H9 (cell line): ENCODE measurements around the gene OTULIN. TPM values are rescaled to one million over a fixed set of nuclear protein-coding genes. Genes with fewer than 3 reads are reported as not detected.

Experiments
- DNase-seq: peaks from one replicate; pipeline ENCODE4 v3.0.0-alpha.2; 2017
- H2AFZ ChIP-seq: one replicate; pipeline ENCODE4 v1.6.1; 2013; ENCODE audit warnings: mild to moderate bottlenecking, low read length, control low read depth, moderate library complexity
- H2AK5ac ChIP-seq: 2 replicates; pipeline ENCODE4 v1.6.1; 2013; ENCODE audit warnings: low read length, control low read depth, mixed read lengths; ENCODE audit not compliant: insufficient read length
- H2BK120ac ChIP-seq: one replicate; pipeline ENCODE4 v1.6.1; 2013; ENCODE audit warnings: low read depth, mild to moderate bottlenecking, low read length, control low read depth, inconsistent platforms; ENCODE audit not compliant: poor library complexity, severe bottlenecking
- H2BK12ac ChIP-seq: 2 replicates; pipeline ENCODE4 v1.6.1; 2013; ENCODE audit warnings: low read length, control low read depth, mixed read lengths, low read depth; ENCODE audit not compliant: insufficient read length
- H2BK15ac ChIP-seq: 2 replicates; pipeline ENCODE4 v1.6.1; 2013; ENCODE audit warnings: low read depth, low read length, control low read depth
- H2BK20ac ChIP-seq: one replicate; pipeline ENCODE4 v1.6.1; 2013; ENCODE audit warnings: low read depth, mild to moderate bottlenecking, low read length, control low read depth, inconsistent platforms; ENCODE audit not compliant: poor library complexity, severe bottlenecking
- H2BK5ac ChIP-seq: 2 replicates; pipeline ENCODE4 v1.6.1; 2013; ENCODE audit warnings: low read length, control low read depth, mixed read lengths; ENCODE audit not compliant: insufficient read length
- H3K14ac ChIP-seq: 2 replicates; pipeline ENCODE4 v1.6.1; 2013; ENCODE audit warnings: low read length, control low read depth; ENCODE audit not compliant: insufficient read depth
- H3K18ac ChIP-seq: 2 replicates; pipeline ENCODE4 v1.6.1; 2013; ENCODE audit warnings: low read depth, mild to moderate bottlenecking, mixed read lengths, low read length, control low read depth; ENCODE audit not compliant: insufficient read length
- H3K23ac ChIP-seq: 2 replicates; pipeline ENCODE4 v1.6.1; 2013; ENCODE audit warnings: low read length, control low read depth, mixed read lengths, low read depth; ENCODE audit not compliant: insufficient read length
- H3K23me2 ChIP-seq: 2 replicates; pipeline ENCODE4 v1.6.1; 2013; ENCODE audit warnings: low read depth, mild to moderate bottlenecking, mixed read lengths, low read length, control low read depth; ENCODE audit not compliant: insufficient read length, poor library complexity, severe bottlenecking
- H3K27ac ChIP-seq: 2 replicates; pipeline ENCODE4 v1.5.1; 2013; ENCODE audit warnings: low read length, control low read depth, mixed read lengths, low read depth; ENCODE audit not compliant: insufficient read length
- H3K27me3 ChIP-seq: 2 replicates; pipeline ENCODE4 v1.6.1; 2013; ENCODE audit warnings: low read length, control low read depth, inconsistent platforms; ENCODE audit not compliant: insufficient read depth
- H3K4ac ChIP-seq: 2 replicates; pipeline ENCODE4 v1.6.1; 2013; ENCODE audit warnings: low read depth, mild to moderate bottlenecking, control low read depth, inconsistent platforms, low read length, moderate library complexity
- H3K4me1 ChIP-seq: 2 replicates; pipeline ENCODE4 v1.6.1; 2013; ENCODE audit warnings: low read length, control low read depth, inconsistent platforms; ENCODE audit not compliant: insufficient read depth
- H3K4me2 ChIP-seq: 2 replicates; pipeline ENCODE4 v1.6.1; 2013; ENCODE audit warnings: low read length, control low read depth, mixed read lengths; ENCODE audit not compliant: insufficient read length, insufficient read depth
- H3K56ac ChIP-seq: 2 replicates; pipeline ENCODE4 v1.6.1; 2013; ENCODE audit warnings: low read depth, mild to moderate bottlenecking, mixed read lengths, low read length, control low read depth; ENCODE audit not compliant: insufficient read length
- H3K79me1 ChIP-seq: 2 replicates; pipeline ENCODE4 v1.6.1; 2013; ENCODE audit warnings: low read depth, mild to moderate bottlenecking, moderate library complexity, low read length, control low read depth, inconsistent platforms; ENCODE audit not compliant: insufficient read depth, poor library complexity, severe bottlenecking
- H3K79me2 ChIP-seq: 2 replicates; pipeline ENCODE4 v1.6.1; 2013; ENCODE audit warnings: low read length, control low read depth, inconsistent platforms; ENCODE audit not compliant: insufficient read depth
- H3K9ac ChIP-seq: 2 replicates; pipeline ENCODE4 v1.6.1; 2013; ENCODE audit warnings: low read length, control low read depth, mixed read lengths; ENCODE audit not compliant: insufficient read length; ENCODE audit errors: extremely low read depth
- H3K9me3 ChIP-seq: one replicate; pipeline ENCODE4 v1.6.1; 2013; ENCODE audit warnings: low read depth, low read length, inconsistent platforms; ENCODE audit not compliant: control insufficient read depth
- H3T11ph ChIP-seq: one replicate; pipeline ENCODE4 v1.6.1; 2013; ENCODE audit warnings: mild to moderate bottlenecking, low read length, control low read depth, inconsistent platforms
- H4K20me1 ChIP-seq: one replicate; pipeline ENCODE4 v1.6.1; 2013; ENCODE audit not compliant: control insufficient read depth, insufficient read length, insufficient read depth
- H4K5ac ChIP-seq: 2 replicates; pipeline ENCODE4 v1.6.1; 2013; ENCODE audit warnings: low read depth, mild to moderate bottlenecking, mixed read lengths, low read length, control low read depth; ENCODE audit not compliant: insufficient read length
- H4K8ac ChIP-seq: replicated peaks from 2 replicates; pipeline ENCODE4 v1.6.1; 2013; ENCODE audit warnings: low read length, control low read depth, mixed read lengths, low read depth; ENCODE audit not compliant: insufficient read length
- H4K91ac ChIP-seq: 2 replicates; pipeline ENCODE4 v1.6.1; 2013; ENCODE audit warnings: low read depth, mild to moderate bottlenecking, moderate library complexity, mixed read lengths, low read length, control low read depth; ENCODE audit not compliant: insufficient read length
- H3K27ac Mint-ChIP-seq, 3 experiments: 2 replicates in 2 of 3; 3 replicates in 1 of 3; pipeline ENCODE4 v1.8.0; 2020 to 2021; ENCODE audit warnings: mixed read lengths in 3 of 3, mild to moderate bottlenecking in 1 of 3, moderate library complexity in 1 of 3
- H3K27me3 Mint-ChIP-seq: 2 replicates; pipeline ENCODE4 v1.8.0; 2021; ENCODE audit warnings: low read depth, mild to moderate bottlenecking, moderate library complexity, mixed read lengths
- H3K36me3 Mint-ChIP-seq, 3 experiments: 2 replicates in 2 of 3; 3 replicates in 1 of 3; pipeline ENCODE4 v1.8.0; 2020 to 2021; ENCODE audit warnings: low read depth in 3 of 3, mixed read lengths in 3 of 3; ENCODE audit not compliant: insufficient read depth in 1 of 3
- H3K4me1 Mint-ChIP-seq, 2 experiments: 2 replicates each; pipeline ENCODE4 v1.8.0; 2020; ENCODE audit warnings: mixed read lengths in 2 of 2
- H3K4me3 Mint-ChIP-seq, 2 experiments: 2 replicates in 1 of 2; 3 replicates in 1 of 2; pipeline ENCODE4 v1.8.0; 2020 to 2021; ENCODE audit warnings: mild to moderate bottlenecking in 2 of 2, mixed read lengths in 2 of 2, moderate library complexity in 1 of 2
- H3K9me3 Mint-ChIP-seq, 2 experiments: 2 replicates in 1 of 2; 3 replicates in 1 of 2; pipeline ENCODE4 v1.8.0; 2020; ENCODE audit warnings: mild to moderate bottlenecking in 2 of 2, mixed read lengths in 2 of 2, moderate library complexity in 1 of 2
- WGBS: extraction: QIAGEN DNeasy Blood & Tissue Kit; methylation state at CpG from one replicate; pipeline ENCODE4 v1.1.7; 2013; ENCODE audit warnings: missing lambda C conversion rate, low lambda C conversion rate, mixed read lengths; ENCODE audit not compliant: insufficient read length; ENCODE audit errors: extremely low coverage; 5-methylcytosine and 5-hydroxymethylcytosine counted together
- total RNA-seq: library from RNA; stranded (reverse); gene quantifications from 2 replicates; pipeline ENCODE4 v1.2.1, GENCODE V29; 2021
- TF ChIP-seq, protein P1 (sequence below): fragments of 200-600 bp; sonication (generic); conservative IDR thresholded peaks from 3 replicates; pipeline ENCODE4 v1.8.0; 2021; ENCODE audit warnings: antibody characterized with exemption, mild to moderate bottlenecking

The OTULIN gene
- total RNA-seq, 1 experiment from 2014 or later: 35.8 TPM

DNA sequence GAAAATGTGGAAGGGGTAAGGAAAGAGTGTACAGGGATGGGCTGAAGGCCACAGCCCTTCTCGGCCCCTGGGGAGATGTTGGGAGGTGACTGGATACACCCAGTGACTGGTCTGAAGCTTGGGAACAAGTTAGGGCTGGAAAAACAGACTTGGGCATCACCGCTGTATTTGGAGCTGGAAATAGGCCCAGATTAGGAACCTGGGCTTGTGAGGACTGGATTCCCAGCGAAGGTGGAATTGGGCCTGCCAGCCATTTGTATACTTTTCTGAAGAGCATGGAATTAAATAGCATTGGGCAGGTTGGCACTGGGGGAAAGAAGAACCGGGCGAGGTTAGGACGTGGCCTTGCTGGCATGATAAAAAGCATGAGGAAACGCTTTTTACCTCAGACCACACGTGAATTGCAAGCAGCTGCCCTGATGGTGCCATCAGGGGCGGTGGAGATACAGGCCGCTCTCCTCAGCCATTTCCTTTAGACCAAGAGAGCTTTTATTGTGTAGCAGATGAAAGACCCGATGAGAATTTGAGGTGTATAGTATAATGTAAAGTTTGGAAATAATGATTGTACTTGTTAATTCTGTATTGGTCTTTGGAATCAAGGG lies 37.8 kb downstream of the OTULIN start:
- Histone ChIP-seq H3K27ac (no peak overlapping the region), H3K4ac (no peak overlapping the region), H4K5ac (no peak overlapping the region), H3K27me3 (no peaks in the 10 kb centered on the region), H3K4me1 (no peaks in the 10 kb centered on the region), H2BK5ac (no peak overlapping the region), H3K4me2 (no peak overlapping the region), H3K23me2 (no peaks in the 10 kb centered on the region), H3K56ac (no peak overlapping the region), H4K8ac (no peak overlapping the region), H3K14ac (no peak overlapping the region), H2BK120ac (no peak overlapping the region), H3T11ph (no peak overlapping the region), H2BK12ac (no peak overlapping the region), H2AK5ac (no peak overlapping the region), H2BK15ac (no peak overlapping the region), H2BK20ac (no peak overlapping the region), H3K23ac (no peak overlapping the region), H3K9ac (no peak overlapping the region), H3K18ac (no peak overlapping the region), H3K79me1 (no peaks in the 10 kb centered on the region), H3K79me2 (no peaks in the 10 kb centered on the region), H2AFZ (no peak overlapping the region), H3K9me3 (no peaks in the 10 kb centered on the region), H4K20me1 (peaks cover 2% of the 10 kb centered on the region), H4K91ac (no peak overlapping the region)
- no peaks in the 10 kb centered on the region for H3K9me3 Mint-ChIP-seq
- DNase-seq: no peak
- H3K4me3 Mint-ChIP-seq: peak overlapping the region in 1 of 2 experiments; percentile 34; a peak in 2 of 5 replicates
- H3K4me1 Mint-ChIP-seq: no peaks in the 10 kb centered on the region
- H3K36me3 Mint-ChIP-seq: peaks cover 10 to 55% (median 11%) of the 10 kb centered on the region in 3 experiments; a peak in 4 of 7 replicates
- no peaks in the 10 kb centered on the region for H3K27me3 Mint-ChIP-seq
- peak overlapping the region in 2 of 3 experiments; percentile 53 to 90; a peak in 4 of 7 replicates for H3K27ac Mint-ChIP-seq
- TF ChIP-seq, protein P1, sequence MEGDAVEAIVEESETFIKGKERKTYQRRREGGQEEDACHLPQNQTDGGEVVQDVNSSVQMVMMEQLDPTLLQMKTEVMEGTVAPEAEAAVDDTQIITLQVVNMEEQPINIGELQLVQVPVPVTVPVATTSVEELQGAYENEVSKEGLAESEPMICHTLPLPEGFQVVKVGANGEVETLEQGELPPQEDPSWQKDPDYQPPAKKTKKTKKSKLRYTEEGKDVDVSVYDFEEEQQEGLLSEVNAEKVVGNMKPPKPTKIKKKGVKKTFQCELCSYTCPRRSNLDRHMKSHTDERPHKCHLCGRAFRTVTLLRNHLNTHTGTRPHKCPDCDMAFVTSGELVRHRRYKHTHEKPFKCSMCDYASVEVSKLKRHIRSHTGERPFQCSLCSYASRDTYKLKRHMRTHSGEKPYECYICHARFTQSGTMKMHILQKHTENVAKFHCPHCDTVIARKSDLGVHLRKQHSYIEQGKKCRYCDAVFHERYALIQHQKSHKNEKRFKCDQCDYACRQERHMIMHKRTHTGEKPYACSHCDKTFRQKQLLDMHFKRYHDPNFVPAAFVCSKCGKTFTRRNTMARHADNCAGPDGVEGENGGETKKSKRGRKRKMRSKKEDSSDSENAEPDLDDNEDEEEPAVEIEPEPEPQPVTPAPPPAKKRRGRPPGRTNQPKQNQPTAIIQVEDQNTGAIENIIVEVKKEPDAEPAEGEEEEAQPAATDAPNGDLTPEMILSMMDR: no peak
- WGBS: no CpG with 5 or more reads among the region's 11 CpGs
